Measurements from ENCODE around the gene KLHL1.

DNA sequence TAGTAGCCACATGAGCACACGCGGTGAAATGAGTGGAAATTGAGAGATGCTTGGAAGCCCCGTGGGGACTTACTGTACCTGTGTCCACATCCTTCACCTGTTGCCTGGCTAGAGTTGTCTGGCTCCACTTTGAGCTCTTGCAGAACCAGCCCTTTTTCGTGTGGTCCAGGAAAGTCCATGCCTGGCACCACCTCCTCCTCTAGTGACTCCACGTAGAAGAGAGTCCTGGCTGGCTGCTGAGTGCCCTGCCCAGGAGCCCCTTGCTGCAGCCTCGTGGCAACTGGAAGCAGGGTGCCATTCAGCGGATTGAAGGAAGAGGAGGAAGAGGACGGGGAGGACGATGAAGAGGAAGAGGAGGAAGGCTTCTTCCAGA, 1.1 kb downstream of the KLHL1 start:
- TF ChIP-seq, protein P1, sequence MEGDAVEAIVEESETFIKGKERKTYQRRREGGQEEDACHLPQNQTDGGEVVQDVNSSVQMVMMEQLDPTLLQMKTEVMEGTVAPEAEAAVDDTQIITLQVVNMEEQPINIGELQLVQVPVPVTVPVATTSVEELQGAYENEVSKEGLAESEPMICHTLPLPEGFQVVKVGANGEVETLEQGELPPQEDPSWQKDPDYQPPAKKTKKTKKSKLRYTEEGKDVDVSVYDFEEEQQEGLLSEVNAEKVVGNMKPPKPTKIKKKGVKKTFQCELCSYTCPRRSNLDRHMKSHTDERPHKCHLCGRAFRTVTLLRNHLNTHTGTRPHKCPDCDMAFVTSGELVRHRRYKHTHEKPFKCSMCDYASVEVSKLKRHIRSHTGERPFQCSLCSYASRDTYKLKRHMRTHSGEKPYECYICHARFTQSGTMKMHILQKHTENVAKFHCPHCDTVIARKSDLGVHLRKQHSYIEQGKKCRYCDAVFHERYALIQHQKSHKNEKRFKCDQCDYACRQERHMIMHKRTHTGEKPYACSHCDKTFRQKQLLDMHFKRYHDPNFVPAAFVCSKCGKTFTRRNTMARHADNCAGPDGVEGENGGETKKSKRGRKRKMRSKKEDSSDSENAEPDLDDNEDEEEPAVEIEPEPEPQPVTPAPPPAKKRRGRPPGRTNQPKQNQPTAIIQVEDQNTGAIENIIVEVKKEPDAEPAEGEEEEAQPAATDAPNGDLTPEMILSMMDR (IDR thresholded peaks at IDR 0.05 in 2 of 3, conservative IDR thresholded peaks at IDR 0.05 in 1 of 3; ENCODE audit: borderline replicate concordance in 1 of 3, insufficient read depth in 1 of 3, low read depth in 2 of 3, low read length in 2 of 3) = no peak
- no peak for TF ChIP-seq RAD21 (IDR thresholded peaks at IDR 0.05; ENCODE audit: low read depth)
- TF ChIP-seq FOSL1 (IDR thresholded peaks at IDR 0.05; ENCODE audit: low read depth) = no peak
- no peak for TF ChIP-seq ATF3 (IDR thresholded peaks at IDR 0.05)
- TF ChIP-seq, protein P2, sequence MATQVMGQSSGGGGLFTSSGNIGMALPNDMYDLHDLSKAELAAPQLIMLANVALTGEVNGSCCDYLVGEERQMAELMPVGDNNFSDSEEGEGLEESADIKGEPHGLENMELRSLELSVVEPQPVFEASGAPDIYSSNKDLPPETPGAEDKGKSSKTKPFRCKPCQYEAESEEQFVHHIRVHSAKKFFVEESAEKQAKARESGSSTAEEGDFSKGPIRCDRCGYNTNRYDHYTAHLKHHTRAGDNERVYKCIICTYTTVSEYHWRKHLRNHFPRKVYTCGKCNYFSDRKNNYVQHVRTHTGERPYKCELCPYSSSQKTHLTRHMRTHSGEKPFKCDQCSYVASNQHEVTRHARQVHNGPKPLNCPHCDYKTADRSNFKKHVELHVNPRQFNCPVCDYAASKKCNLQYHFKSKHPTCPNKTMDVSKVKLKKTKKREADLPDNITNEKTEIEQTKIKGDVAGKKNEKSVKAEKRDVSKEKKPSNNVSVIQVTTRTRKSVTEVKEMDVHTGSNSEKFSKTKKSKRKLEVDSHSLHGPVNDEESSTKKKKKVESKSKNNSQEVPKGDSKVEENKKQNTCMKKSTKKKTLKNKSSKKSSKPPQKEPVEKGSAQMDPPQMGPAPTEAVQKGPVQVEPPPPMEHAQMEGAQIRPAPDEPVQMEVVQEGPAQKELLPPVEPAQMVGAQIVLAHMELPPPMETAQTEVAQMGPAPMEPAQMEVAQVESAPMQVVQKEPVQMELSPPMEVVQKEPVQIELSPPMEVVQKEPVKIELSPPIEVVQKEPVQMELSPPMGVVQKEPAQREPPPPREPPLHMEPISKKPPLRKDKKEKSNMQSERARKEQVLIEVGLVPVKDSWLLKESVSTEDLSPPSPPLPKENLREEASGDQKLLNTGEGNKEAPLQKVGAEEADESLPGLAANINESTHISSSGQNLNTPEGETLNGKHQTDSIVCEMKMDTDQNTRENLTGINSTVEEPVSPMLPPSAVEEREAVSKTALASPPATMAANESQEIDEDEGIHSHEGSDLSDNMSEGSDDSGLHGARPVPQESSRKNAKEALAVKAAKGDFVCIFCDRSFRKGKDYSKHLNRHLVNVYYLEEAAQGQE (IDR thresholded peaks at IDR 0.05; ENCODE audit: low read depth) = no peak
- TF ChIP-seq SRF (IDR thresholded peaks at IDR 0.05; ENCODE audit: low read depth) = no peak
- no peak for TF ChIP-seq POLR2AphosphoS5 (IDR thresholded peaks at IDR 0.05; ENCODE audit: low read depth, low read length)
- no peak for TF ChIP-seq POLR2A (IDR thresholded peaks at IDR 0.05; ENCODE audit: borderline replicate concordance, extremely low read depth, insufficient read depth, insufficient read length)
- no peak for TF ChIP-seq ELF1 (IDR thresholded peaks at IDR 0.05; ENCODE audit: borderline replicate concordance, low read depth)
- no peak for TF ChIP-seq EZH2 (IDR thresholded peaks at IDR 0.05)

Data from HCT116 (cell line).